HG03558 (cell line): Measurements from ENCODE around the gene TNFAIP8.
A peak's percentile ranks its signal among the peaks of the same experiment; 100 is the strongest.

Experiments
- ATAC-seq: cut with Tn5 transposase; IDR thresholded peaks from one replicate; pipeline ENCODE4 v1.9.1; 2021; ENCODE audit warnings: moderate number of reproducible peaks; ENCODE audit not compliant: unreplicated experiment; ENCODE audit errors: extremely low read depth

TNFAIP8 gene

GRCh38 chr5:119345861-119346260 lies 10.0 kb upstream of the TNFAIP8 start:
- no peak for ATAC-seq

- no peak for ATAC-seq
Measured at GRCh38 chr5:119346394-119346793, 9.4 kb upstream of the TNFAIP8 start.

- no peak for ATAC-seq
Measured at GRCh38 chr5:119347574-119347973, 8.2 kb upstream of the TNFAIP8 start.

GRCh38 chr5:119347991-119348390 lies 7.8 kb upstream of the TNFAIP8 start:
- no peak for ATAC-seq

GRCh38 chr5:119353213-119353612 lies 2.6 kb upstream of the TNFAIP8 start:
- ATAC-seq: no peak

- peak; percentile 46 for ATAC-seq
Measured at GRCh38 chr5:119353686-119354366, 2.0 kb upstream of the TNFAIP8 start.

- ATAC-seq: no peak
Measured at GRCh38 chr5:119354537-119355243, 1.1 kb upstream of the TNFAIP8 start.

- ATAC-seq: no peak
Measured at GRCh38 chr5:119355244-119355638, 578 bp upstream of the TNFAIP8 start.

- ATAC-seq: no peak
Measured at GRCh38 chr5:119356612-119357188, 881 bp downstream of the TNFAIP8 start.

- no peak for ATAC-seq
Measured at GRCh38 chr5:119357270-119357669, 1.5 kb downstream of the TNFAIP8 start.

- ATAC-seq: no peak
Measured at GRCh38 chr5:119357808-119358529, 2.1 kb downstream of the TNFAIP8 start.

- ATAC-seq: no peak
Measured at GRCh38 chr5:119358530-119358900, 2.7 kb downstream of the TNFAIP8 start.

GRCh38 chr5:119358901-119359603 lies 3.2 kb downstream of the TNFAIP8 start:
- no peak for ATAC-seq

GRCh38 chr5:119359737-119360413 lies 4.1 kb downstream of the TNFAIP8 start:
- ATAC-seq: no peak

- no peak for ATAC-seq
Measured at GRCh38 chr5:119360905-119361593, 5.2 kb downstream of the TNFAIP8 start.

- ATAC-seq: no peak
Measured at GRCh38 chr5:119361594-119362125, 5.8 kb downstream of the TNFAIP8 start.

- ATAC-seq: no peak
Measured at GRCh38 chr5:119362714-119363113, 6.9 kb downstream of the TNFAIP8 start.

- no peak for ATAC-seq
Measured at GRCh38 chr5:119363271-119363670, 7.5 kb downstream of the TNFAIP8 start.

GRCh38 chr5:119363936-119364335 lies 8.1 kb downstream of the TNFAIP8 start:
- no peak for ATAC-seq
